GM23338 (cell line): ENCODE data around the gene GH1.

ENCODE experiments used
- EZH2 ChIP-seq: fragments of 200-600 bp; sonication (generic); IDR thresholded peaks from one replicate; pipeline ENCODE4 v1.8.0; 2017; ENCODE audit warnings: antibody characterized with exemption, mild to moderate bottlenecking, low read depth; ENCODE audit not compliant: unreplicated experiment
- EZH2phosphoT487 ChIP-seq: fragments of 200-600 bp; sonication (generic); IDR thresholded peaks from one replicate; pipeline ENCODE4 v1.8.1; 2018; ENCODE audit warnings: antibody characterized with exemption; ENCODE audit not compliant: unreplicated experiment
- NANOG ChIP-seq: IDR thresholded peaks from 2 replicates; pipeline ENCODE4 v1.6.1; 2016; ENCODE audit warnings: antibody characterized with exemption, borderline replicate concordance
- POLR2AphosphoS5 ChIP-seq: IDR thresholded peaks from 2 replicates; pipeline ENCODE4 v1.6.1; 2016; ENCODE audit warnings: antibody characterized with exemption, low read depth
- TF ChIP-seq, protein P1 (sequence below), 2 experiments: fragments of 200-600 bp in 1 of 2; sonication (generic) in 1 of 2; conservative IDR thresholded peaks; 2 replicates each; pipeline versions ENCODE4 v1.5.1 to v1.6.1; 2016 to 2017; ENCODE audit warnings: antibody characterized with exemption in 2 of 2, low read depth in 2 of 2, mild to moderate bottlenecking in 2 of 2, moderate library complexity in 1 of 2

DNA sequence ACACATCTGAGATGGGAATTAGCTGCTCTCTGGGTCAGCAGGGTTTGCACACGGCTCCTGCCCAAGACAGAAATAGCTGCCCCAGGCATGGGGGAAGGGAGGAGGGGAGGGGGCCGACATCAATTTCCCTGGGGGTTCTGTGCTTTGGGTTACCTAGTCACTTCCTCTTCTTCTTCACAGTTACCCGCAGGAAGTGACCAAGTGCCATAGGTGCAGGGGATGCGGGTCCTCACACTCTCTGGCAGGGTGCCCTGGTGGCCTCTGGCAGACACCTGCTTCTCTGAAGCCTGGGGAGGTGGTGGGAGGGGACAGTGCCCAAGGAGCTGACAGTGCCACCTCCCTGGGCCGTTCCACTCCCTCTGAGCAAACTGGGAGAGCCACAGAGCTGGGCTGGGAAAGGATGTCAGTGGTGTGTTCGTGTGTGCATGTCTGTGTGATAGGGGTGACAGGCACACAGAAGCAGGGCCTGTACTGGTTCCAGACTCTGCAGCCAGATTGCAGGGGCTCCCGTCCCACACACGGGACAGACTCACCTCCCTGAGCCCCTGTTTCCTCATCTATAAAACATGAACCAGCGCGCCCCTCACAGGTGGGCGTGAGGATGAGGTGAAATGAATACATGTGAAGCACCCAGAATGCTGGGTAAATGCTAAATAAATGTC, 35.9 kb upstream of the GH1 start:
- TF ChIP-seq, protein P1, sequence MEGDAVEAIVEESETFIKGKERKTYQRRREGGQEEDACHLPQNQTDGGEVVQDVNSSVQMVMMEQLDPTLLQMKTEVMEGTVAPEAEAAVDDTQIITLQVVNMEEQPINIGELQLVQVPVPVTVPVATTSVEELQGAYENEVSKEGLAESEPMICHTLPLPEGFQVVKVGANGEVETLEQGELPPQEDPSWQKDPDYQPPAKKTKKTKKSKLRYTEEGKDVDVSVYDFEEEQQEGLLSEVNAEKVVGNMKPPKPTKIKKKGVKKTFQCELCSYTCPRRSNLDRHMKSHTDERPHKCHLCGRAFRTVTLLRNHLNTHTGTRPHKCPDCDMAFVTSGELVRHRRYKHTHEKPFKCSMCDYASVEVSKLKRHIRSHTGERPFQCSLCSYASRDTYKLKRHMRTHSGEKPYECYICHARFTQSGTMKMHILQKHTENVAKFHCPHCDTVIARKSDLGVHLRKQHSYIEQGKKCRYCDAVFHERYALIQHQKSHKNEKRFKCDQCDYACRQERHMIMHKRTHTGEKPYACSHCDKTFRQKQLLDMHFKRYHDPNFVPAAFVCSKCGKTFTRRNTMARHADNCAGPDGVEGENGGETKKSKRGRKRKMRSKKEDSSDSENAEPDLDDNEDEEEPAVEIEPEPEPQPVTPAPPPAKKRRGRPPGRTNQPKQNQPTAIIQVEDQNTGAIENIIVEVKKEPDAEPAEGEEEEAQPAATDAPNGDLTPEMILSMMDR (conservative IDR thresholded peaks at IDR 0.05; ENCODE audit: low read depth in 2 of 2): no peak
- TF ChIP-seq POLR2AphosphoS5 (no peak), EZH2 (no peak), EZH2phosphoT487 (no peak), NANOG (no peak)
